Stimulated activated CD8-positive, alpha-beta memory T cell treated with anti-CD3 and anti-CD28 coated beads, Interleukin-2, amount 100 ng/mL, for 48 hours (primary cell): ENCODE results near the gene CBR1.
"Not testable (repeated sequence)": the region's sequence is repeated elsewhere in the genome, so short reads cannot be mapped to it uniquely, and the experiment has no call there.

Source experiments
- DNase-seq, 2 donors: peaks; one replicate each; pipeline ENCODE4 v3.0.0-alpha.2; 2020; ENCODE audit warnings: low read depth in 2 of 2

CBR1 gene

GRCh38 chr21:36079671-36080070 lies 9.8 kb downstream of the CBR1 start:
- DNase-seq, result no peak

DNA sequence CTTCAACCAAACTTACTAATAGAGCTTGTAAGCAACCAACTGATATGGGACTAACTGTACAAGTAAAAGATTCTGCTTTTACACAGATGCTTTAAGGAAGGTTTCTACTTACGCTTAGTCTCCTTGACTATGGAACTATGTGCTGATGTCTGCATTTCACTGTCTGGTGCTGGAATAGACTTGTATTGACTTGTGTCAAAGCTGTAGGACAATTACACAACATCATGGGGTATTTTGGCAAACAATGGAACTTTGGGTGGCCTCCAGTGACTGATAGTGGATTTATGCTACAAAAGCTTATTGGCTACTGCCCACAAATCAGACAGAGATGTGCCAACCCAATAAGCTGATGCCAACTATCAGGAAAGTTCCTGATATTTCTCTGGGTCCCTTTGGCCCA lies 10.6 kb downstream of the CBR1 start:
- DNase-seq, result no peak

GRCh38 chr21:36082237-36082664 lies 12.4 kb downstream of the CBR1 start:
- no peak for DNase-seq

DNA sequence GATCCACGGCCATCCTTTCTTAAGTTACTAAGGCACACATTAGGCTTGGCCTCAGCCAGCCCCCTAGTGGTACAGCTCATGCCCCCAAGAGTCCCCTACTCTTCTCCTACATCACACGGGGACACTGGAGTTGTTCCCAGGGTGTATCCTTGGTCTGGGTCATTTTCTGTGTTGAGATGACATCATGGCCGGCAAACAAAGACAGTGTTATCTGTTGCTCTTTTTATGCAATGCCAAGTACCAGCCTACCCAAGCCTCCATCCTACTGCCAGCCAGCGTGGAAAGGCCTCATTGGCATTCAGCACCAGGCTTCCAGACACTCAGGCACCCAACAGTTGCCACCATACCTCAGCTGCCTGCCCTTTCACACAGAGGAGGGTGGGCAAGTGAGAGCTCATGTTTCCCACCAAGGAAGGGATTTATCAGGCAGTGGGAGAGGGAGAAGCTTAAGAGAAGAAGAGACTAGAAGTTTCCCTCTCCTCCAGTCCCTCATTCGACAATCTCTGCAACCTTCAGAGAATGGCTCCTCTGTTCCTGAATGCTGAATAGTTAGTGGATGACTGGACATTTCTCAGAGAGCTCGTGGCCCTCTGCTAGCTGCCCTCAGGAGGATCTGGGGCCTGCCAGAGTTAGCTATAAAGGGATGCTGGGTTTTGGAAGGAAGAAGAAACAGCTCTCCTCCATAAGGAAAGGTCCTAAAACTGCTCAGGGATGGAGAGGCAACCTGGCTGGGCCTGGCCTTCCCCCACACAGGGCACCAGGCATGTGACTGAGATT lies 17.7 kb downstream of the CBR1 start:
- no peak for DNase-seq

- no peak for DNase-seq
Observed at GRCh38 chr21:36089946-36090345, 20.1 kb downstream of the CBR1 start.

GRCh38 chr21:36092681-36093080 lies 22.9 kb downstream of the CBR1 start:
- DNase-seq, result no peak

GRCh38 chr21:36093512-36093911 lies 23.7 kb downstream of the CBR1 start:
- no peak for DNase-seq

- DNase-seq, result no peak
Observed at GRCh38 chr21:36096398-36097290, 26.8 kb downstream of the CBR1 start.

GRCh38 chr21:36097427-36098181 lies 27.8 kb downstream of the CBR1 start:
- no peak for DNase-seq

DNA sequence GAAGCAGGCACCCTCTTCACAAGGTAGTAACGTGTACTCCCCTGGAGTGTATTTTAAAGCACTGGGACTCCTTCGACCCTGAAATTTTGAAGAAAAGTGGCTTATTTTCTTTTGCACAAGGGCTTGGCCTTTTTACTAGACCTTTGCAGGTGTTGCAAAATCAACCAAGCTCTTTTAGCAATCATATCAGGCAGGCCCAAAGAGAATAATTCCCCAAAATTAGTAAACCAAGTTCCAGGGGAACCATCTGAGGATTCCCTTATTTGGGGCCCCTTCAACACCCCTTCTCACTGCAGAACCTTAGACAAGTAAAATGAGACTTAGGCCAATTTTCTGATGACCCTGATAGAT lies 28.3 kb downstream of the CBR1 start:
- DNase-seq, result no peak

- no peak for DNase-seq
Observed at GRCh38 chr21:36099000-36099399, 29.2 kb downstream of the CBR1 start.

DNA sequence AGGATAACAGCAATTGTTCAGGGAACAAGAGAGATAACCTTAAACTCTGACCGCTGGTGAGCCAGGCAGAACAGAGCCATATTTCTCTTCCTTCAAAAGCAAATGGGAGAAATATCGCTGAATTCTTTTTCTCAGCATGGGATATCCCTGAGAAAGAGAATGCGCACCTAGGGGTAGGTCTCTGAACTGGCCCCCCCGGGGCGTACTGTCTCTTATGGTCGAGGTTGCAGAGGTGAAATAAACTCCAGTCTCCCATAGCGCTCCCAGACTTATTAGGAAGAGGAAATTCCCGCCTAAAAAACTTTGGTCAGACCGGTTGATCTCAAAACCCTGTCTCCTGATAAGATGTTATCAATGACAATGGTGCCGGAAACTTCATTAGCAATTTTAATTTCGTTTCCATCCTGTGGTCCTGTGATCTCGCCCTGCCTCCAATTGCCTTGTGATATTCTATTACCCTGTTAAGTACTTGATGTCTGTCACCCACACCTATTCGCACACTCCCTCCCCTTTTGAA lies 29.9 kb downstream of the CBR1 start:
- not testable (repeated sequence) for DNase-seq

DNA sequence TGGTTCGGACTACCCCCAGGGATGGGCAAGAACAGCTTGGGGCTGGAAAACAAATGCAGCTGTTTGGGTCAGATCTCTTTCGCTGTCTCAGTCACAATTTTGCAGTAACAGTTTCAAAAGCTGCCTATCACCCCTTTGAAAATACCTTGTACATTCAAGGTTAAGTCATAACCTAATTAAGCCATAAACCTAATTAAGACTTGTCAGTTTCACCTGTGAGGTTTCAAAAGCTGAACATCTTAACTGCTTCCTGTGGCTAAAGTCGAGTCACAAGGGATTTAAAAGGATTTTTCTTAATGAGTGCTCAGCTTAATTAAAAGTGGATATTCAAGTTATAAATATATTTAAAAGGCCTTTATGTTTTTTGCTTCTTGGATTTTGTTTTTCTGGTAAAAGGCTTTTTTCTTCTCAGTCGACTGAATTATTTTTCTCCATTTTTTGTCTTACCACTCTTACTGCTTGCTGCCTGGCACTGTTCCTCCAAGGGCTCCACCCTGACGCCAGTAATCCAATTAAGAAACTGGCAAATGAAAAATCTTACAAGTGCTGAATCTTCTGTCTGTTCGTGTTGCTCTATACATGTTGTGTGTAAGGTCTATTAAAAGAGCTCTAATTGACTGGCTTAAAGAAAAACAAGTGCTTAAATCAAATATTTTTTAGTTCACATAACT lies 31.3 kb downstream of the CBR1 start:
- DNase-seq, result no peak

DNA sequence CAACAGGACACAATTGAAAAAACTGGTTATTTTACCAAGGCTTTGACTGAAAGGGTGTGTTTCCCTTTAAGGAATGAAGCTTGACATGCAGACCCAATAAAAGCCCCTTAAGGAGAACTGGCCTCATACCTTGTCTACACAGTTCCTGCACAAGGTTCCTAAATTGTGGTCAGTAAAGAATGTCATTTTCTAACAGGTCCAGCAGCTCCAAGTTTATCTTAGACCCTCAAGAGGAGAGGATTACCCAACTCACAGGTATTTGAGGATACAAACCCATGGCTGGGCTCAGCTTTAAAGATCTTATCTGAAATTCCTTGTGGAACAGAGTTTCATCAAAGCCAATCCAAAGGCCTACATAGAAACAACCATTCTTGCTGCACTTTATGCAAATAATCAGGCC lies 33.6 kb downstream of the CBR1 start:
- no peak for DNase-seq

- DNase-seq, result peak; percentile 40 to 47
Observed at GRCh38 chr21:36104317-36105300, 34.8 kb downstream of the CBR1 start.

DNA sequence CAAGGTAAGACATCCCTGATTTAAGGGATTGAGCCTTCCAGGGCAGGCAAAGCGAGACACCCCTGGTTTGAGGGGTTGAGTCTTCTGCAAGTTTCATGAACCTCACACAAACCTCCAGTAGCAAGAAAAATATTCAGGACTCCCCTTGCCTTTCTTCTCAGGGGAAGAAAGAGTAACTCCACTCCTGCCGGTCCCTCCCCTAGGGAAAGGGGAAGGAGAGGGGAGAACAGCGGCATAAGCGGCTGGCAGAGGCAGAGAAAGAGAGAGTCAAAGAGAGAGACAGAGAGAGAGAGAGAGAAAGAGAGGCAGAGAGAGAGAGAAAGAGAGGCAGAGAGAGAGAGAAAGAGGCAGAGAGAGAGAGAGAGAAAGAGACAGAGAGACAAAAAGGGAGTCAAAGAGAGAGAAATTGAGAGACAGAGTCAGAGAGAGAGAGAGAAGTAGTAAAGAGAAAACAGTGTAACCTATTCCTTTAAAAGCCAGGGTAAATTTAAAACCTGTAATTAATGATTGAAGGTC lies 35.6 kb downstream of the CBR1 start:
- DNase-seq, result no peak

GRCh38 chr21:36109868-36110267 lies 40.0 kb downstream of the CBR1 start:
- no peak for DNase-seq

DNA sequence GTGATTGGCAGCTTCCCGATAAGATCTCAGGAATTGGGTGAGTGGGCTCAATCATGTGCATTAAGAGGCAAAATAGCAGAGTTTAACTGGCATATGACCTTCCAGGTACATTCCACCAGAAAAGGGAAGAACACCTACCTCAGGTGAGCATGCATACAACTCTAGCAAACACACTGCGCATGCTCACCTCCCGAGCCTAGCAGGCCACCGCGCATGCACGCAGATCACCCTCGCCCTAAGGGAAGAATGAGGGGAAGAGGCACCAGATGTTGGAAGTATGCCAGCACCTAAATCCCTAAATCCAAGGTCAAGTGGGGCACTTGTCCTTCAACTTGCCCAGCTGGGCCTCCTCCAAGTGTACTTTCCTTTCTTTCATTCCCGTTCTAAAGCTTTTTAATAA lies 41.4 kb downstream of the CBR1 start:
- DNase-seq, result no peak

- peak in 1 of 2 donors; percentile 35 for DNase-seq
Observed at GRCh38 chr21:36113647-36114428, 44.0 kb downstream of the CBR1 start.
